IMR-90 (cell line): ENCODE results near the gene HLA-F. TPM values are rescaled to one million over a fixed set of nuclear protein-coding genes. Genes with fewer than 3 reads are reported as not detected.

Source experiments
- ATAC-seq: fragments of 200-7000 bp; cut with Tn5 transposase; 2 replicates; pipeline ENCODE4 v1.9.1; 2020; ENCODE audit warnings: low read depth, mild to moderate bottlenecking, moderate library complexity
- BruUV-seq: library from RNA; stranded (reverse); fragments of 400-500 nt; replicated peaks from 2 replicates; lab custom pipeline; 2021; lab: Mats Ljungman, UMichigan
- CTCF ChIA-PET: fragments of 300-600 bp; formaldehyde crosslinking; extraction: SDS; loops from one replicate; lab custom pipeline; 2021; ENCODE audit warnings: antibody characterized with exemption; lab: Yijun Ruan, JAX
- POLR2A ChIA-PET: fragments of 300-600 bp; sonication (Branson Sonifier 250); formaldehyde crosslinking; loops from one replicate; lab custom pipeline; 2022; ENCODE audit warnings: antibody characterized with exemption; ENCODE audit not compliant: unreplicated experiment; lab: Charles Lee
- DNase-seq: peaks from one replicate; pipeline ENCODE4 v3.0.0; 2013
- H2AFZ ChIP-seq: replicated peaks from 2 replicates; pipeline ENCODE3; 2013; ENCODE audit warnings: low read length, mild to moderate bottlenecking; ENCODE audit not compliant: poor library complexity
- H2AK5ac ChIP-seq: 2 replicates; pipeline ENCODE4 v1.6.1; 2013; ENCODE audit warnings: low read depth, low read length, inconsistent platforms
- H2AK9ac ChIP-seq: replicated peaks from 2 replicates; pipeline ENCODE3; 2013; ENCODE audit warnings: mild to moderate bottlenecking, low read depth, low read length, moderate library complexity; ENCODE audit not compliant: poor library complexity
- H2BK120ac ChIP-seq: 2 replicates; pipeline ENCODE4 v1.6.1; 2013; ENCODE audit warnings: low read depth, low read length, inconsistent platforms
- H2BK15ac ChIP-seq: 3 replicates; pipeline ENCODE4 v1.6.1; 2013; ENCODE audit warnings: low read depth, low read length, inconsistent platforms
- H2BK20ac ChIP-seq: 2 replicates; pipeline ENCODE4 v1.6.1; 2013; ENCODE audit warnings: low read depth, mild to moderate bottlenecking, inconsistent platforms, low read length, moderate library complexity
- H2BK5ac ChIP-seq: 2 replicates; pipeline ENCODE4 v1.6.1; 2013; ENCODE audit warnings: mild to moderate bottlenecking, low read depth, low read length, inconsistent platforms; ENCODE audit not compliant: poor library complexity, severe bottlenecking
- H3K14ac ChIP-seq: replicated peaks from 2 replicates; pipeline ENCODE4 v1.6.1; 2013; ENCODE audit warnings: low read depth, low read length, inconsistent platforms
- H3K18ac ChIP-seq: 2 replicates; pipeline ENCODE4 v1.6.1; 2013; ENCODE audit warnings: low read depth, low read length, control low read depth
- H3K23ac ChIP-seq: 2 replicates; pipeline ENCODE4 v1.6.1; 2013; ENCODE audit warnings: low read depth, low read length, inconsistent platforms
- H3K27ac ChIP-seq: 2 replicates; pipeline ENCODE4 v1.5.1; 2013; ENCODE audit warnings: mild to moderate bottlenecking, control low read depth, low read length; ENCODE audit not compliant: insufficient read depth
- H3K27me3 ChIP-seq: 2 replicates; pipeline ENCODE4 v1.6.1; 2013; ENCODE audit warnings: low read length; ENCODE audit not compliant: control insufficient read depth, insufficient read depth
- H3K36me3 ChIP-seq: 2 replicates; pipeline ENCODE4 v1.6.1; 2013; ENCODE audit warnings: low read length, mixed read lengths; ENCODE audit not compliant: control insufficient read depth, insufficient read depth
- H3K4ac ChIP-seq: 2 replicates; pipeline ENCODE4 v1.6.1; 2013; ENCODE audit warnings: low read depth, low read length, inconsistent platforms
- H3K4me1 ChIP-seq: 2 replicates; pipeline ENCODE4 v1.6.1; 2013; ENCODE audit warnings: low read length, mixed read lengths; ENCODE audit not compliant: control insufficient read depth, insufficient read depth
- H3K4me2 ChIP-seq: 2 replicates; pipeline ENCODE4 v1.6.1; 2013; ENCODE audit warnings: low read depth, mild to moderate bottlenecking, control low read depth, low read length, moderate library complexity
- H3K4me3 ChIP-seq: 2 replicates; pipeline ENCODE4 v1.5.1; 2013; ENCODE audit warnings: low read depth, mild to moderate bottlenecking, control low read depth, low read length, moderate library complexity; ENCODE audit not compliant: insufficient read depth
- H3K56ac ChIP-seq: 2 replicates; pipeline ENCODE4 v1.6.1; 2013; ENCODE audit warnings: low read length, inconsistent platforms; ENCODE audit not compliant: insufficient read depth; ENCODE audit errors: extremely low read depth
- H3K79me1 ChIP-seq, 2 experiments: 2 replicates each; pipeline ENCODE4 v1.6.1; 2013; ENCODE audit warnings: low read length in 2 of 2, inconsistent platforms in 1 of 2, low read depth in 1 of 2
- H3K9ac ChIP-seq: 2 replicates; pipeline ENCODE4 v1.6.1; 2013; ENCODE audit warnings: low read depth, low read length, control low read depth
- H3K9me1 ChIP-seq: 2 replicates; pipeline ENCODE4 v1.6.1; 2013; ENCODE audit warnings: low read length, inconsistent platforms; ENCODE audit not compliant: insufficient read depth
- H3K9me3 ChIP-seq: 2 replicates; pipeline ENCODE4 v1.6.1; 2013; ENCODE audit warnings: low read length; ENCODE audit not compliant: control insufficient read depth, insufficient read depth
- H4K20me1 ChIP-seq: 2 replicates; pipeline ENCODE4 v1.6.1; 2013; ENCODE audit warnings: low read length, inconsistent platforms; ENCODE audit not compliant: insufficient read depth
- H4K5ac ChIP-seq: 2 replicates; pipeline ENCODE4 v1.6.1; 2013; ENCODE audit warnings: mild to moderate bottlenecking, low read depth, low read length, control low read depth
- H4K8ac ChIP-seq, 2 experiments: 2 replicates each; pipeline ENCODE4 v1.6.1; 2013; ENCODE audit warnings: low read depth in 2 of 2, low read length in 2 of 2, control low read depth in 1 of 2, inconsistent platforms in 1 of 2
- H4K91ac ChIP-seq: 2 replicates; pipeline ENCODE4 v1.6.1; 2013; ENCODE audit warnings: low read depth, low read length, inconsistent platforms; ENCODE audit not compliant: insufficient read depth
- BHLHE40 ChIP-seq: fragments of 150-350 bp; IDR thresholded peaks from 2 replicates; pipeline ENCODE4 v1.6.1; 2016; ENCODE audit warnings: mild to moderate bottlenecking, low read depth, low read length
- CEBPB ChIP-seq: IDR thresholded peaks from 2 replicates; pipeline ENCODE4 v1.6.1; 2012; ENCODE audit warnings: low read depth, low read length, improper control_type of control experiment
- CHD1 ChIP-seq: IDR thresholded peaks from 2 replicates; pipeline ENCODE4 v1.6.1; 2012; ENCODE audit warnings: low read depth, low read length, improper control_type of control experiment
- FOS ChIP-seq: fragments of 150-350 bp; IDR thresholded peaks from 2 replicates; pipeline ENCODE4 v1.6.1; 2016; ENCODE audit warnings: low read depth, low read length
- MAFK ChIP-seq: IDR thresholded peaks from 2 replicates; pipeline ENCODE4 v1.6.1; 2012; ENCODE audit warnings: low read depth, low read length, improper control_type of control experiment
- MAZ ChIP-seq: IDR thresholded peaks from 2 replicates; pipeline ENCODE4 v1.6.1; 2012; ENCODE audit warnings: low read depth, mild to moderate bottlenecking, low read length, improper control_type of control experiment, moderate library complexity, borderline replicate concordance
- MXI1 ChIP-seq: IDR thresholded peaks from 2 replicates; pipeline ENCODE4 v1.6.1; 2012; ENCODE audit warnings: low read depth, mild to moderate bottlenecking, low read length, moderate library complexity, borderline replicate concordance
- NFE2L2 ChIP-seq: fragments of 150-350 bp; IDR thresholded peaks from 2 replicates; pipeline ENCODE4 v1.6.1; 2016; ENCODE audit warnings: low read depth, mild to moderate bottlenecking, low read length
- POLR2A ChIP-seq: IDR thresholded peaks from 2 replicates; pipeline ENCODE4 v1.6.1; 2012; ENCODE audit warnings: mild to moderate bottlenecking, low read depth, low read length
- RAD21 ChIP-seq: IDR thresholded peaks from 2 replicates; pipeline ENCODE4 v1.6.1; 2012; ENCODE audit warnings: low read length, improper control_type of control experiment
- RCOR1 ChIP-seq: IDR thresholded peaks from 2 replicates; pipeline ENCODE4 v1.6.1; 2012; ENCODE audit warnings: mild to moderate bottlenecking, low read length, improper control_type of control experiment; ENCODE audit not compliant: insufficient replicate concordance
- RFX5 ChIP-seq: IDR thresholded peaks from 2 replicates; pipeline ENCODE4 v1.8.0; 2012; ENCODE audit warnings: low read depth, mild to moderate bottlenecking, low read length, moderate library complexity
- SMC3 ChIP-seq: fragments of 150-350 bp; IDR thresholded peaks from 2 replicates; pipeline ENCODE4 v1.6.1; 2016; ENCODE audit warnings: low read depth, mild to moderate bottlenecking, antibody characterized with exemption, low read length, moderate library complexity
- WGBS, 2 experiments: methylation state at CpG; one replicate each; pipeline versions ENCODE4 v1.1.5 to v1.1.7; 2013; ENCODE audit warnings: missing lambda C conversion rate in 2 of 2; ENCODE audit not compliant: insufficient read length in 1 of 2; ENCODE audit errors: extremely low coverage in 2 of 2; 5-methylcytosine and 5-hydroxymethylcytosine counted together
- dilution Hi-C: fragments of 300-500 bp; cut with HindIII; formaldehyde crosslinking; loops from one replicate; pipeline ENCODE4 v1.14.3; 2018; ENCODE audit warnings: low sequenced_read_pairs; ENCODE audit not compliant: unreplicated experiment
- in situ Hi-C: fragments of 300-500 bp; cut with MboI; formaldehyde crosslinking; loops from 3 replicates; pipeline ENCODE4 v1.14.3; 2019; ENCODE audit warnings: low sequenced_read_pairs, inconsistent platforms, mixed read lengths
- intact Hi-C: fragments of 100-400 bp; cut with micrococcal nuclease; formaldehyde crosslinking; loops from 2 replicates; pipeline ENCODE4 v1.10.0; 2022
- polyA plus RNA-seq, 3 experiments: library from polyadenylated mRNA; depleted of rRNA; stranded (reverse); fragments of >200 nt; gene quantifications; 2 replicates each; pipeline ENCODE4 v1.2.3, GENCODE V29; 2012; ENCODE audit warnings: low replicate concordance in 1 of 3
- total RNA-seq: library from RNA; depleted of rRNA; stranded (reverse); fragments of >200 nt; gene quantifications from 2 replicates; pipeline ENCODE4 v1.2.3, GENCODE V29; 2012
- TF ChIP-seq, protein P1 (sequence below): conservative IDR thresholded peaks from 2 replicates; pipeline ENCODE4 v1.5.1; 2012; ENCODE audit warnings: mild to moderate bottlenecking, low read depth, low read length, improper control_type of control experiment
- TF ChIP-seq, protein P2 (sequence below): fragments of 150-350 bp; IDR thresholded peaks from 2 replicates; pipeline ENCODE4 v1.6.1; 2016; ENCODE audit warnings: low read depth, mild to moderate bottlenecking, low read length, moderate library complexity, borderline replicate concordance
- TF ChIP-seq, protein P3 (sequence below): fragments of 150-350 bp; IDR thresholded peaks from 2 replicates; pipeline ENCODE4 v1.6.1; 2017; ENCODE audit warnings: mild to moderate bottlenecking, antibody characterized with exemption, low read length, low read depth

The HLA-F gene
- total and polyA plus RNA-seq, 2 of the 4 experiments (the other 2 are of a cell fraction), result not detected

DNA sequence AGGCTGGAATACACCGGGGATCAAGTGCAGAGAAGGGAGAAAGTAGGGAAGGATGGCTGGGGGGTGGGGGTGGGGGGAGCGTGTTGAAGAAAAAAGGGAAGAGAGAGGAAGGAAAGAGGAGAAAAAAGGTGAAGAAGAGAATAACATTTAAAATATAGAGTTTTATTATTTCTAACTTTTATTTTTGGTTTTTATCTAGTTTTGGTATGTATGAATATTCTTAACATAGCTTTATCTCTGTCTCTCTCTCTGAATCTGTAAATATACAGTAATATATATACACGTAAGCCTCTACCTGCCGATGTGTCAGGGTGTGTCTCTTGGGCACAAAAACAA lies 30.0 kb downstream of the HLA-F start:
- Histone ChIP-seq H3K4me3 (peak overlapping the region; percentile 50), H4K5ac (no peak overlapping the region), H3K79me1 (peaks cover 5% of the 10 kb centered on the region in 2 experiments; a peak in 1 of 4 replicates), H2AK9ac (no peak overlapping the region), H3K27me3 (peaks cover 21% of the 10 kb centered on the region), H4K20me1 (no peaks in the 10 kb centered on the region), H3K4me1 (no peaks in the 10 kb centered on the region), H3K9ac (no peak overlapping the region), H3K14ac (no peak overlapping the region), H3K36me3 (no peaks in the 10 kb centered on the region), H3K4ac (no peak overlapping the region), H3K56ac (no peak overlapping the region), H4K91ac (no peak overlapping the region), H2BK120ac (no peak overlapping the region), H2AFZ (peak overlapping the region; percentile 93), H3K9me1 (no peaks in the 10 kb centered on the region), H3K27ac (no peak overlapping the region), H2BK5ac (no peak overlapping the region), H3K4me2 (no peak overlapping the region; the same call in 1 of the 2 replicates), H3K23ac (no peak overlapping the region), H3K18ac (no peak overlapping the region), H2BK20ac (no peak overlapping the region), H4K8ac (no peak overlapping the region), H2AK5ac (no peak overlapping the region), H3K9me3 (no peaks in the 10 kb centered on the region), H2BK15ac (no peak overlapping the region)
- ATAC-seq (no peak), DNase-seq (no peak)
- TF ChIP-seq, protein P1, sequence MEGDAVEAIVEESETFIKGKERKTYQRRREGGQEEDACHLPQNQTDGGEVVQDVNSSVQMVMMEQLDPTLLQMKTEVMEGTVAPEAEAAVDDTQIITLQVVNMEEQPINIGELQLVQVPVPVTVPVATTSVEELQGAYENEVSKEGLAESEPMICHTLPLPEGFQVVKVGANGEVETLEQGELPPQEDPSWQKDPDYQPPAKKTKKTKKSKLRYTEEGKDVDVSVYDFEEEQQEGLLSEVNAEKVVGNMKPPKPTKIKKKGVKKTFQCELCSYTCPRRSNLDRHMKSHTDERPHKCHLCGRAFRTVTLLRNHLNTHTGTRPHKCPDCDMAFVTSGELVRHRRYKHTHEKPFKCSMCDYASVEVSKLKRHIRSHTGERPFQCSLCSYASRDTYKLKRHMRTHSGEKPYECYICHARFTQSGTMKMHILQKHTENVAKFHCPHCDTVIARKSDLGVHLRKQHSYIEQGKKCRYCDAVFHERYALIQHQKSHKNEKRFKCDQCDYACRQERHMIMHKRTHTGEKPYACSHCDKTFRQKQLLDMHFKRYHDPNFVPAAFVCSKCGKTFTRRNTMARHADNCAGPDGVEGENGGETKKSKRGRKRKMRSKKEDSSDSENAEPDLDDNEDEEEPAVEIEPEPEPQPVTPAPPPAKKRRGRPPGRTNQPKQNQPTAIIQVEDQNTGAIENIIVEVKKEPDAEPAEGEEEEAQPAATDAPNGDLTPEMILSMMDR, result no peak
- TF ChIP-seq, protein P2, sequence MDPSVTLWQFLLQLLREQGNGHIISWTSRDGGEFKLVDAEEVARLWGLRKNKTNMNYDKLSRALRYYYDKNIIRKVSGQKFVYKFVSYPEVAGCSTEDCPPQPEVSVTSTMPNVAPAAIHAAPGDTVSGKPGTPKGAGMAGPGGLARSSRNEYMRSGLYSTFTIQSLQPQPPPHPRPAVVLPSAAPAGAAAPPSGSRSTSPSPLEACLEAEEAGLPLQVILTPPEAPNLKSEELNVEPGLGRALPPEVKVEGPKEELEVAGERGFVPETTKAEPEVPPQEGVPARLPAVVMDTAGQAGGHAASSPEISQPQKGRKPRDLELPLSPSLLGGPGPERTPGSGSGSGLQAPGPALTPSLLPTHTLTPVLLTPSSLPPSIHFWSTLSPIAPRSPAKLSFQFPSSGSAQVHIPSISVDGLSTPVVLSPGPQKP, result no peak
- no peak for TF ChIP-seq MAFK
- no peak for TF ChIP-seq RAD21
- no peak for TF ChIP-seq POLR2A
- TF ChIP-seq MAZ, result no peak
- no peak for TF ChIP-seq NFE2L2
- no peak for TF ChIP-seq RFX5
- no peak for TF ChIP-seq RCOR1
- no peak for TF ChIP-seq FOS
- no peak for TF ChIP-seq CEBPB
- TF ChIP-seq CHD1, result no peak
- TF ChIP-seq, protein P3, sequence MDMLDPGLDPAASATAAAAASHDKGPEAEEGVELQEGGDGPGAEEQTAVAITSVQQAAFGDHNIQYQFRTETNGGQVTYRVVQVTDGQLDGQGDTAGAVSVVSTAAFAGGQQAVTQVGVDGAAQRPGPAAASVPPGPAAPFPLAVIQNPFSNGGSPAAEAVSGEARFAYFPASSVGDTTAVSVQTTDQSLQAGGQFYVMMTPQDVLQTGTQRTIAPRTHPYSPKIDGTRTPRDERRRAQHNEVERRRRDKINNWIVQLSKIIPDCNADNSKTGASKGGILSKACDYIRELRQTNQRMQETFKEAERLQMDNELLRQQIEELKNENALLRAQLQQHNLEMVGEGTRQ, result no peak
- TF ChIP-seq BHLHE40, result no peak
- TF ChIP-seq SMC3, result no peak
- no peak for TF ChIP-seq MXI1
- POLR2A ChIA-PET, result no interaction called here
- BruUV-seq, result no TSS peak
- CTCF ChIA-PET, result interaction anchor here (0.6 to 1.5 kb wide), 5 partner anchors 9 to 114 kb away, joined by 3 to 4 read pairs (median 4); no protein-coding TSS in a partner anchor
- WGBS, 2 experiments, result no CpG with 5 or more reads among the region's 4 CpGs
- dilution Hi-C loops, result no loop called here
- in situ Hi-C loops, result no loop called here
- intact Hi-C loops, result loop anchor here (1.0 to 5.0 kb wide), 4 partner anchors 15 to 121 kb away; partner anchors contain the start of gene GABBR1
